Measurements from ENCODE around the gene HTRA1.

The HTRA1 gene

GRCh38 chr10:122462533-122463465 lies 1.4 kb downstream of the HTRA1 start:
- peaks cover 18% of the 10 kb centered on the region for H3K4me1 Mint-ChIP-seq (ENCODE audit: low read depth)
- peak overlapping the region; percentile 84 for H3K4me3 Mint-ChIP-seq
- H3K9me3 Mint-ChIP-seq (ENCODE audit: low read depth): no peaks in the 10 kb centered on the region
- H3K27me3 Mint-ChIP-seq: peaks cover 35% of the 10 kb centered on the region
- no peaks in the 10 kb centered on the region for H3K36me3 Mint-ChIP-seq
- H3K27ac Mint-ChIP-seq: no peak overlapping the region

DNA sequence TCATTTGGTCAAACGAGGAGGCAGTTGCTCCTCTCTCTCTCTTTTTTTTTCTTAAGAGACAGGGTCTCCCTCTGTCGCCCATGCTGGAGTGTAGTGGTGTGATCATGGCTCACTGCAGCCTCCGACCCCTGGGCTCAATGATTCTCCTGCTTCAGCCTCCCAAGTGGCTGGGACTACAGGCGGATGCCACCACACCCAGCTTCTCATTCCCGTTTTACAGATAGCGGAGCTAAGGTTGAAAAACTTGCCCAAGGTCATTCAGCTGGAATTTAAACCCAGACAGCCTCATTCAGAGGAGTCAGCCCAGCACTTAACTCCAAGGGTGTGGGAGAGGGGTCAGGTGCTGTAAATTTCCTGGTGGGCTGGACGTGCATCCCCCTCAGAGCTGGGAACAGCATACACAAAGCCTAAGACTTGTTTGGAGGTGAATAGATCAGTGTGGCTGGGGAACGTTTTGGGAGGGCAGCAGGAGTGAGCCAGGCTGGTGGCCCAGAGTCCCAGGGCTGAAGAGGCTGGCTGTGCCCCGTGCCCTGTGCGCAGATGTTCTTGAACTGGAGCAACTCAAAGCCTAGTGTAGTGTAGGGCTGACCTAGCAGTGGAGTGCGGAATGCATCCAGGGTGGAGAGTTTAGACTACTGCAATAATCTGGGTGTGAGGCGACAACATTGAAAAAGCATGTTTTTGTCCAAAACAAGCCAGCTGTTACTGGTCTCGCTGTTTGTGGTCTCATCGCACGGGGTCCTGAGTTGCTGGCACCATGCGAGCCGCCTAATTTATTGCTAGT lies 2.3 kb downstream of the HTRA1 start:
- H3K27ac Mint-ChIP-seq: no peak overlapping the region
- H3K4me1 Mint-ChIP-seq (ENCODE audit: low read depth): peaks cover 18% of the 10 kb centered on the region
- H3K4me3 Mint-ChIP-seq: peak overlapping the region; percentile 84
- no peaks in the 10 kb centered on the region for H3K36me3 Mint-ChIP-seq
- peaks cover 31% of the 10 kb centered on the region for H3K27me3 Mint-ChIP-seq
- no peaks in the 10 kb centered on the region for H3K9me3 Mint-ChIP-seq (ENCODE audit: low read depth)

DNA sequence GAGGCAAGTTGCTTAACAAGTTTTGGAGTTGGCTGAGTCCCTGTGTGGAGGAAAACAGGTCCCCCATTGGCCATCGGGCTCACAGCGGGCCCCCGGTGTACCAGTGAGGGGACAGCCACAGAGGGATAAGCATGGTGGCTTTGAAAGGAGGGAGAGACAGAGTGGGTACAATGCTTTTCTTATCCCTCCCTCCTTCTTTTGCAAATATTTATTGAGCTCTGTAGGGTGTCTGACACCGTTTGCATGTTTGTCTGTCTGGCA lies 2.8 kb downstream of the HTRA1 start:
- H3K4me1 Mint-ChIP-seq (ENCODE audit: low read depth): peaks cover 18% of the 10 kb centered on the region
- no peak overlapping the region for H3K4me3 Mint-ChIP-seq
- no peak overlapping the region for H3K27ac Mint-ChIP-seq
- H3K36me3 Mint-ChIP-seq: no peaks in the 10 kb centered on the region
- peaks cover 27% of the 10 kb centered on the region for H3K27me3 Mint-ChIP-seq
- H3K9me3 Mint-ChIP-seq (ENCODE audit: low read depth): no peaks in the 10 kb centered on the region

- no peak overlapping the region for H3K4me3 Mint-ChIP-seq
- H3K4me1 Mint-ChIP-seq (ENCODE audit: low read depth): peaks cover 15% of the 10 kb centered on the region
- no peaks in the 10 kb centered on the region for H3K9me3 Mint-ChIP-seq (ENCODE audit: low read depth)
- peaks cover 23% of the 10 kb centered on the region for H3K27me3 Mint-ChIP-seq
- H3K36me3 Mint-ChIP-seq: no peaks in the 10 kb centered on the region
- no peak overlapping the region for H3K27ac Mint-ChIP-seq
These were observed 3.2 kb downstream of the HTRA1 start for GRCh38 chr10:122464586-122464985.

DNA sequence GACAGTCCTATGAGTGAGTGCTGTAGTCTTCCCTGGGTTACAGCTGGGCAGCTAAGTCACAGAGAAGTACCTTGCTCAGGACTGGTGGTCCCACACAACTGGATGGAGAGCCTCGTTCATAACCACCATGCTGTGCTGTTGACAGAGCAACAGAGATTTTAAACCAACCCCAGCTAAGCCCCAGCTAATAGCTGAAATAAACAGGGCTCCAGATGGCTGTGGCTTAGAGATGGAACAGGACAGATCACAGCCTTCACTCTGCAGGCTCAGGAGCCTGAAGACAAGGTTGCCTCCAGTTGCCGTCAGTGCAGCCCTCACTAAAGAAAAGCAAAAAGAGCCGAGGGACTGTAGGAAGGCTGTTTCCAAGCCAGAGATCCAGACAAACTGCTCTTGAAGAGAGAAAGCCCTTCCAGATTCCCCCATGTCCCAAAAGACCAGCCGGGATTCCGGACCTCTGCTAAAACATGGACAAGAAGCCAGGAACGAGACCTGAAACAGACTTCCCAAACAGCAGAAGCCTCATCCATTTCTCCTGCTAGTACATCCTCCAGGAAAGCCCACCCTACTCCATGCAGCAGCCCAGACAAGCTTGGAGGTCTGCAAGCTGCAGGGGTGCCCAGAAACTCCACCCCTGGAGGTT lies 4.2 kb downstream of the HTRA1 start:
- Mint-ChIP-seq H3K4me3 (no peak overlapping the region), H3K9me3 (ENCODE audit: low read depth) (no peaks in the 10 kb centered on the region), H3K36me3 (no peaks in the 10 kb centered on the region), H3K27me3 (peaks cover 20% of the 10 kb centered on the region), H3K4me1 (ENCODE audit: low read depth) (peaks cover 11% of the 10 kb centered on the region), H3K27ac (no peak overlapping the region)

- H3K27me3 Mint-ChIP-seq: peaks cover 17% of the 10 kb centered on the region
- H3K9me3 Mint-ChIP-seq (ENCODE audit: low read depth): no peaks in the 10 kb centered on the region
- H3K4me3 Mint-ChIP-seq: no peak overlapping the region
- H3K36me3 Mint-ChIP-seq: no peaks in the 10 kb centered on the region
- no peak overlapping the region for H3K27ac Mint-ChIP-seq
- peaks cover 8% of the 10 kb centered on the region for H3K4me1 Mint-ChIP-seq (ENCODE audit: low read depth)
These were observed 5.6 kb downstream of the HTRA1 start for GRCh38 chr10:122466951-122467381.

DNA sequence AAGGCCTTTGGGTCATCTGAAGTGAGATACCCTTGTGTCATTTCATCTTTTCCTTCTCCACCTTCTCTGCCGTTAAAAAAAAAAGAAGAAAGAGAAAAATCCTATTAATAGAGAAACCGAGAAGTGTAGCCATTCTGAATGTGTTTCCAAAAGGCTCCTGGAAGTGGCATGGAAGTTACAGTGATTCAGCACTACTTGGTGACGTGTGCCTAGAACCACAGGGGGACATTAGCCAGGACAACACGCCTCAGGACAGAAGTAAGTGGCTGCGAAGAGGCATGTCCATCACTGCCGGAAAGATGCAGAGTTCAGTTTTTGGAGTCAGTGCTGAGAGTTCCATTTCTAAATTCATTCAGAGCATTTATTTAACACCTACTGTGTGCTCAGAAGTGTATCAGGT lies 6.3 kb downstream of the HTRA1 start:
- H3K36me3 Mint-ChIP-seq: no peaks in the 10 kb centered on the region
- no peaks in the 10 kb centered on the region for H3K9me3 Mint-ChIP-seq (ENCODE audit: low read depth)
- H3K27ac Mint-ChIP-seq: no peak overlapping the region
- H3K27me3 Mint-ChIP-seq: peaks cover 13% of the 10 kb centered on the region
- peaks cover 4% of the 10 kb centered on the region for H3K4me1 Mint-ChIP-seq (ENCODE audit: low read depth)
- H3K4me3 Mint-ChIP-seq: no peak overlapping the region

DNA sequence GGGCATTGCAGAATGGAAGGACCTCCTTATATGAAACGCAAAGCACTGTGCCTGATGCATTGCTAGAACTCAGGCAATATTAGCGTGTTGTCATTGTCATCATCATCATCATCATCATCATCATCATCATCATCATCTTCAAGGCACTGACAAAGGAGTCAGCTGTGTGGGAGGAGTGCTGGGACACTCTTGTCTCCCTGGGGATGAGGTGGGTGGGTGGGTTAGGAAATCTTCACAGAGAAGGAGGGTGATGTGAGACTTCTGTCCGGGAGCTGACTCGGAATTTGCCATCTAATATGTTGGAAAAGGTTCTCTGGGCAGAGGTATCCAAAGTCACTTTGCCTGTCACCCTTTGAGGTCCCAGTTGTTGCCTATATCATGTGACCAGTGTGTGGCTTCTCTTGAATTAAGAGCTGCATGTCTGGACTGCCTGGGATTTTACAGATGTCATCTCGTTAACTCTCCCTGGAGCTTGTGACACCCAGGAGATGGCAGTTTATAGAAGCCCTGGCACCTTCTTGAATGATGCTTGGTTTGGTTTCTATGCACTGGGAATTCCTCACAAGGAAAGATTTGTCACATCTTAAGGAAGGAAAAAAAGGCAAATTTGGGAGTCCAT lies 7.1 kb downstream of the HTRA1 start:
- Mint-ChIP-seq H3K27me3 (peaks cover 7% of the 10 kb centered on the region), H3K9me3 (ENCODE audit: low read depth) (no peaks in the 10 kb centered on the region), H3K36me3 (no peaks in the 10 kb centered on the region)

DNA sequence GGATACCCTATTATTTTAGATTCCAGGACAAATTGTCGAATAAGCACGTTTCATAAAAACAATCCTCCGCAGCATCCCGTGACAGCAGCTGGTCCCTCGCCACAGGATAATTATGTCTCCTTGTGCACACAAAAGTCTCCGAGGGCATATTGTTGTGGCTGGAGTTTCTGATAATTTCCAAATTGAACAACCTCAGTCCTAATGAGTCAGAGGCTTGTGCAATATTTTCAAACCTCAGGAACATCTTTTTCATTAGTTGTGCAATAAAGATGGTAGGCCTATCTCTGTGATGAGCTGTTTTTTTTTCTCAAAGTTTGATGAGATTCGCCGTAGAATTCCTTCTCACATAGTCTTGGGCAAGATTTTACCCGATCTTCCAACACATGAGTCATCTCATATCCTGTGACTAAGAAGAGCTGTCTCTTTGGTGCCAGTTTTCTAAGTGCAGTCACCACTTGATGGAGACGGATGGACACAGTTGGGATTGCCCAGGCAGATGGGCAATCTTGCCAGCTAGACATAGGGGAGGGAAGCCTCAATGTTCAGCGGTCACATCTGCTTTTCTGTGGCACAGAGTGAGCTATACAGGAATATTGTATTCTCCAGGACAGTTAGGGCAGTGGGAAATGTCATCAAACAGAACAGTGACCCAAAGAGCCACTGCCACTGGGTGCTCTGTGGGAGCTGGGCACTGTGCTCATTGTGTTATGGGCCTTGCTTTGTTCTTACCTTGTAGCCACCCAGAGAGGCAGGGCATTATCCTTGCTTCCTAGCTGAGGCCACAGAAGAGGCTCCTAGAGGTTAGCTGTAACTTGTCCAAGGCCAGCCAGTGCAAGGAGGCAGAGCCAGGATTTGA lies 7.8 kb downstream of the HTRA1 start:
- no peak overlapping the region for H3K27ac Mint-ChIP-seq
- H3K36me3 Mint-ChIP-seq: no peaks in the 10 kb centered on the region
- H3K4me1 Mint-ChIP-seq (ENCODE audit: low read depth): peaks cover 5% of the 10 kb centered on the region
- H3K4me3 Mint-ChIP-seq: no peak overlapping the region
- peaks cover 3% of the 10 kb centered on the region for H3K27me3 Mint-ChIP-seq
- no peaks in the 10 kb centered on the region for H3K9me3 Mint-ChIP-seq (ENCODE audit: low read depth)

More for the DNA sequence above, 7.1 kb downstream of the HTRA1 start:
- Mint-ChIP-seq H3K4me3 (no peak overlapping the region), H3K4me1 (ENCODE audit: low read depth) (no peaks in the 10 kb centered on the region), H3K27ac (no peak overlapping the region)

DNA sequence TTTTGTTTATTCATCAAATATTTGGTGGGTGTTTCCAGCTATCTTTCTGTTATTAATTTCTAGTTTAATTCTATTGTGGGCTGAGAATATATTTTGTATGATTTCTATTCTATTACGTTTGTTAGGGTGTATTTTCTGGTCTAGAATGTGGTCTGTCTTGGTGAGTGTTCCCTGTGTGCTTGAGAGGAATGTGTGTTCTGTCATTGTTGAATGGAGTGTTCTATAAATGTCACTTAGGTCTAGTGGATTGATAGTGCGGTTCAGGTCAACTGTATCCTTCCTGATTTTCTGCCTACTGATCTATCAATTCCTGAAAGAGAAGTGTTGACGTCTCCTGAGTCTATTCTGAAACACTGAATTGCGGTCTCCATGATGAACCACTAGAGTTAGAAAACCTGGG lies 8.5 kb downstream of the HTRA1 start:
- H3K27me3 Mint-ChIP-seq: peaks cover 3% of the 10 kb centered on the region
- peaks cover 12% of the 10 kb centered on the region for H3K4me1 Mint-ChIP-seq (ENCODE audit: low read depth)
- H3K36me3 Mint-ChIP-seq: no peaks in the 10 kb centered on the region
- H3K9me3 Mint-ChIP-seq (ENCODE audit: low read depth): no peaks in the 10 kb centered on the region
- no peak overlapping the region for H3K4me3 Mint-ChIP-seq
- H3K27ac Mint-ChIP-seq: no peak overlapping the region

DNA sequence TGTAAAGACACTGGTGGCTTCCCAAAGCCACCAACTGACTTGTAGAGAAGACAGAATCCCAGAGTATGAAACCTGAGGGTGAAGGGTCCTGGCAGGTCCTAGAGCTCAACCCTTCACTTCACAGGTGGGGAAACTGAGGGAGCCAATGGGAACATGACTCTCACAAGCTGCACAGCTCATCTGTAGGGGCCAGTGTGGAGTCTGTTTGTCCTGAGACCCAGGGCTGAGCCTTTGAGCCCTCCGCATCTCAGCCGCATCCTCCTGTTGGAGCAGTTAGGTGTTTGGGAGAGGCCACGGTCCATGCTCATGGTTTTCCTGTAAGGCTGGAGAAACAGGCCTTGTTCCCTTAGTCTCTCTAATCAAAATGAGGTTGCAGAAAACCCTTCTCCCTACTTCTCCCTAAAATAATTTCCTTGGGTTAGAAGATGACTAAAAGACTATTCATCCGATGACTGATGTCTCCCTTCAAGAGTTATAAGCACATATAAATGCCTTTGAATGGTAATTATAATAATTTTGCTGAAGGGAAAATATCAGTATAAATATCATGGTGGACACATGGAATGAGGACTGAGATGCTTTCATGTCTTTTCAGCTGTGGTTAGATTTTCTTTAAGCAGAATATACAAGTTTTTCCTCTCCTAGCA lies 10.3 kb downstream of the HTRA1 start:
- no peaks in the 10 kb centered on the region for H3K36me3 Mint-ChIP-seq
- H3K27ac Mint-ChIP-seq: no peak overlapping the region
- H3K9me3 Mint-ChIP-seq (ENCODE audit: low read depth): no peaks in the 10 kb centered on the region
- peaks cover 3% of the 10 kb centered on the region for H3K27me3 Mint-ChIP-seq
- no peak overlapping the region for H3K4me3 Mint-ChIP-seq
- H3K4me1 Mint-ChIP-seq (ENCODE audit: low read depth): peaks cover 12% of the 10 kb centered on the region

- no peaks in the 10 kb centered on the region for H3K36me3 Mint-ChIP-seq
- H3K4me3 Mint-ChIP-seq: no peak overlapping the region
- H3K9me3 Mint-ChIP-seq (ENCODE audit: low read depth): no peaks in the 10 kb centered on the region
- H3K27me3 Mint-ChIP-seq: peaks cover 2% of the 10 kb centered on the region
- H3K4me1 Mint-ChIP-seq (ENCODE audit: low read depth): peaks cover 12% of the 10 kb centered on the region
- no peak overlapping the region for H3K27ac Mint-ChIP-seq
These were observed 11.8 kb downstream of the HTRA1 start for GRCh38 chr10:122473116-122473515.

GRCh38 chr10:122474131-122474818 lies 12.9 kb downstream of the HTRA1 start:
- Mint-ChIP-seq H3K36me3 (no peaks in the 10 kb centered on the region), H3K4me1 (ENCODE audit: low read depth) (peaks cover 12% of the 10 kb centered on the region), H3K27me3 (no peaks in the 10 kb centered on the region), H3K4me3 (no peak overlapping the region), H3K27ac (no peak overlapping the region), H3K9me3 (ENCODE audit: low read depth) (no peaks in the 10 kb centered on the region)
